Effector memory CD4-positive, alpha-beta T cell (primary cell): ENCODE results near the gene ZEB2.

Experiments used
- DNase-seq, 3 donors: peaks; one replicate each; pipeline ENCODE4 v3.0.0-alpha.2; 2020
- H3K27ac ChIP-seq: 2 replicates; pipeline ENCODE4 v1.7.0; 2013; ENCODE audit warnings: mild to moderate bottlenecking, low read length, moderate library complexity; ENCODE audit not compliant: insufficient read depth, poor library complexity, severe bottlenecking
- H3K27me3 ChIP-seq: replicated peaks from 2 replicates; pipeline ENCODE4 v1.7.0; 2013; ENCODE audit warnings: mild to moderate bottlenecking, low read length; ENCODE audit not compliant: insufficient read depth, control insufficient read depth, poor library complexity, severe bottlenecking
- H3K36me3 ChIP-seq: 2 replicates; pipeline ENCODE4 v1.7.0; 2013; ENCODE audit warnings: mild to moderate bottlenecking, low read length, moderate library complexity; ENCODE audit not compliant: control insufficient read depth, insufficient read depth
- H3K4me1 ChIP-seq: 2 replicates; pipeline ENCODE4 v1.7.0; 2013; ENCODE audit warnings: low read length, mild to moderate bottlenecking; ENCODE audit not compliant: control insufficient read depth, insufficient read depth, poor library complexity, severe bottlenecking
- H3K4me3 ChIP-seq: 2 replicates; pipeline ENCODE4 v1.7.0; 2013; ENCODE audit warnings: low read length, low read depth, mild to moderate bottlenecking; ENCODE audit not compliant: insufficient read depth, poor library complexity, severe bottlenecking
- H3K9me3 ChIP-seq: 2 replicates; pipeline ENCODE4 v1.7.0; 2013; ENCODE audit warnings: mild to moderate bottlenecking, low read length, moderate library complexity; ENCODE audit not compliant: control insufficient read depth

ZEB2 gene

DNA sequence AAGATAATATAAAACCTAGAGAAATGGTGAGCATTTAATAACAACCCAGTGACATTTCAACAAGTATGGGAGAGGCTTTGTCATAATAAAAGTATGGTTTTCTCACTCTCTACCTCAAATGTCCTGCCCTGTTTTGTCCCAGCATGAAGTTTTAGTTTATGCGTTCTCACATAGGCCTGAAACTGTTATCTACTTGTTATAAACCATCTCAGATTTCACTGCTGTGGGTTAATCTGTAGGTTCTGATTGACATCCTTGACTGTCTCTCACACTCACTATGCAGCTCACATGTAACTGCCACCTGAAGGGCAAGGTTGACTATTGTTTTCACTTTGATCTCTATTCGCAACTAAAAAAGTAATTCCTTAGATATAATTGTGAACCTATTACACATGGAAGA is 44.9 kb downstream of the ZEB2 start:
- H3K36me3 ChIP-seq: no peaks in the 10 kb centered on the region

GRCh38 chr2:144474017-144474416 is 45.9 kb downstream of the ZEB2 start:
- no peaks in the 10 kb centered on the region for H3K4me1 ChIP-seq
- H3K27me3 ChIP-seq: no peaks in the 10 kb centered on the region
- no peak for DNase-seq
- no peaks in the 10 kb centered on the region for H3K36me3 ChIP-seq
- no peak overlapping the region for H3K27ac ChIP-seq
- no peaks in the 10 kb centered on the region for H3K9me3 ChIP-seq
- H3K4me3 ChIP-seq: no peak overlapping the region

More for the DNA sequence above, 44.9 kb downstream of the ZEB2 start:
- Histone ChIP-seq H3K9me3 (no peaks in the 10 kb centered on the region), H3K4me3 (no peak overlapping the region), H3K4me1 (no peaks in the 10 kb centered on the region), H3K27me3 (no peaks in the 10 kb centered on the region), H3K27ac (no peak overlapping the region)
- DNase-seq: no peak

- Histone ChIP-seq H3K36me3 (no peaks in the 10 kb centered on the region), H3K9me3 (no peaks in the 10 kb centered on the region), H3K4me3 (no peak overlapping the region), H3K27ac (no peak overlapping the region), H3K27me3 (no peaks in the 10 kb centered on the region), H3K4me1 (no peaks in the 10 kb centered on the region)
- DNase-seq: no peak
These were observed 47.0 kb downstream of the ZEB2 start for GRCh38 chr2:144472911-144473310.

GRCh38 chr2:144472046-144472412 is 47.9 kb downstream of the ZEB2 start:
- Histone ChIP-seq H3K27me3 (no peaks in the 10 kb centered on the region), H3K4me1 (no peaks in the 10 kb centered on the region)

GRCh38 chr2:144471305-144472045 is 48.4 kb downstream of the ZEB2 start:
- no peaks in the 10 kb centered on the region for H3K36me3 ChIP-seq
- no peak overlapping the region for H3K27ac ChIP-seq
- no peak for DNase-seq
- no peaks in the 10 kb centered on the region for H3K4me1 ChIP-seq
- H3K27me3 ChIP-seq: no peaks in the 10 kb centered on the region
- H3K4me3 ChIP-seq: no peak overlapping the region
- H3K9me3 ChIP-seq: no peaks in the 10 kb centered on the region

More at GRCh38 chr2:144472046-144472412, 47.9 kb downstream of the ZEB2 start:
- Histone ChIP-seq H3K36me3 (no peaks in the 10 kb centered on the region), H3K9me3 (no peaks in the 10 kb centered on the region), H3K4me3 (no peak overlapping the region), H3K27ac (no peak overlapping the region)
- no peak for DNase-seq

- H3K4me3 ChIP-seq: no peak overlapping the region
- H3K36me3 ChIP-seq: no peaks in the 10 kb centered on the region
- no peak overlapping the region for H3K27ac ChIP-seq
- no peak for DNase-seq
- no peaks in the 10 kb centered on the region for H3K27me3 ChIP-seq
- H3K4me1 ChIP-seq: no peaks in the 10 kb centered on the region
- no peaks in the 10 kb centered on the region for H3K9me3 ChIP-seq
These were observed 49.1 kb downstream of the ZEB2 start for GRCh38 chr2:144470816-144471215.

- no peak for DNase-seq
- Histone ChIP-seq H3K27ac (no peak overlapping the region), H3K4me1 (no peaks in the 10 kb centered on the region), H3K27me3 (no peaks in the 10 kb centered on the region), H3K36me3 (no peaks in the 10 kb centered on the region), H3K4me3 (no peak overlapping the region), H3K9me3 (no peaks in the 10 kb centered on the region)
These were observed 49.6 kb downstream of the ZEB2 start for GRCh38 chr2:144470334-144470733.

DNA sequence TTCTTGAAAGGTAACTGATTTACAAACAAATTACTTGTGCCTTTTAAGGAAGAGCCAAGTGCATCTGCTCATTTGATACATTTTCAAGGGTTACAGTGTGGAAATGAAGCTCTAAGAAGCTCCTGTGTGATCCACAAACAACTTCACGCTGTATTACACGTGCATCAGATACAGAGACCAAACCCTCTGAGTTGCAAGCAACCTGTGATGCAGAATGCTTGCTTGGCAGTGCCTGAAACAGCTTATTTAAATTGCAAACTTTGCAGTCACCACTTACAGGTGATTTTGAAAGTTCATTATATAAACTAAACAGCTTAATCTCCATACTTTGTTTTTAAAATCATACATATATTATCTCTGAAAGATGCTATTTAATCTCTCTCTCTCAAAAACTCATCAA is 50.1 kb downstream of the ZEB2 start:
- no peaks in the 10 kb centered on the region for H3K9me3 ChIP-seq
- no peaks in the 10 kb centered on the region for H3K4me1 ChIP-seq
- no peak for DNase-seq
- no peak overlapping the region for H3K4me3 ChIP-seq
- H3K27me3 ChIP-seq: no peaks in the 10 kb centered on the region
- H3K27ac ChIP-seq: no peak overlapping the region
- H3K36me3 ChIP-seq: no peaks in the 10 kb centered on the region

- DNase-seq: no peak
- no peaks in the 10 kb centered on the region for H3K27me3 ChIP-seq
- H3K4me3 ChIP-seq: no peak overlapping the region
- H3K9me3 ChIP-seq: no peaks in the 10 kb centered on the region
- H3K27ac ChIP-seq: no peak overlapping the region
- H3K4me1 ChIP-seq: no peaks in the 10 kb centered on the region
- no peaks in the 10 kb centered on the region for H3K36me3 ChIP-seq
These were observed 50.9 kb downstream of the ZEB2 start for GRCh38 chr2:144468823-144469595.

DNA sequence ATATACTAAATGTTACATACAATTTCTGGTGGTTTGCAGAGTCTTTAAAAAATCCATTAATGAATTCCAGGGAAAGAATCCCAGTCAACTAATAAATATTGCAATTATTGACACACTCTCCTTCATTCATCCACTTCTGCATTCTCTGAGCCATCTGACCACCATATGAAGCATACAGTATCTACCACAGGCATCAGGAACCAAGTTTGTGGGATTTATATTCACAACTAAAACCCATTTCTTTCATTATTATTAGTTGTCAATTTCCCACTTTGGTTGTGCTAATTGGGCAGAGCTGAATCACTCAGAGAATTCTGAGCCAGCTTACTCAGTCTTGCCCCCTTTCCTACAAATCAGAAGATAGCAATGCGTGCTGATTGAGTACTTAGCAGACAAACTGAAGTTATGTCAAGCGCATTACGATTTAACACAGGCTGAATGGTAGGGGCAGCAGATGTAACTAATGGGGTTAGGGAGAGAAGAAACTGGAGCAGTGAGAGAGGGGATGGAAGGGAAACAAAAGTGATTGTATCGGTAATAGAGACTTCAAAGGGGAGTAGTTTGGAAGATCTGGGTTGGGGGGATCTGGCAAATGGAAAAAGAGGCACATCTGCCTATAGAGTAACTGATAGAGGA is 52.3 kb downstream of the ZEB2 start:
- no peak overlapping the region for H3K4me3 ChIP-seq
- no peak overlapping the region for H3K27ac ChIP-seq
- H3K36me3 ChIP-seq: no peaks in the 10 kb centered on the region
- H3K9me3 ChIP-seq: no peaks in the 10 kb centered on the region
- no peaks in the 10 kb centered on the region for H3K4me1 ChIP-seq
- H3K27me3 ChIP-seq: no peaks in the 10 kb centered on the region
- DNase-seq: no peak
